NCI-H345 (cell line): Measurements from ENCODE around the gene CABLES2.

Experiments used
- DNase-seq: peaks from one replicate; lab custom pipeline; 2025; lab: John Stamatoyannopoulos, UW

CABLES2 gene

DNA sequence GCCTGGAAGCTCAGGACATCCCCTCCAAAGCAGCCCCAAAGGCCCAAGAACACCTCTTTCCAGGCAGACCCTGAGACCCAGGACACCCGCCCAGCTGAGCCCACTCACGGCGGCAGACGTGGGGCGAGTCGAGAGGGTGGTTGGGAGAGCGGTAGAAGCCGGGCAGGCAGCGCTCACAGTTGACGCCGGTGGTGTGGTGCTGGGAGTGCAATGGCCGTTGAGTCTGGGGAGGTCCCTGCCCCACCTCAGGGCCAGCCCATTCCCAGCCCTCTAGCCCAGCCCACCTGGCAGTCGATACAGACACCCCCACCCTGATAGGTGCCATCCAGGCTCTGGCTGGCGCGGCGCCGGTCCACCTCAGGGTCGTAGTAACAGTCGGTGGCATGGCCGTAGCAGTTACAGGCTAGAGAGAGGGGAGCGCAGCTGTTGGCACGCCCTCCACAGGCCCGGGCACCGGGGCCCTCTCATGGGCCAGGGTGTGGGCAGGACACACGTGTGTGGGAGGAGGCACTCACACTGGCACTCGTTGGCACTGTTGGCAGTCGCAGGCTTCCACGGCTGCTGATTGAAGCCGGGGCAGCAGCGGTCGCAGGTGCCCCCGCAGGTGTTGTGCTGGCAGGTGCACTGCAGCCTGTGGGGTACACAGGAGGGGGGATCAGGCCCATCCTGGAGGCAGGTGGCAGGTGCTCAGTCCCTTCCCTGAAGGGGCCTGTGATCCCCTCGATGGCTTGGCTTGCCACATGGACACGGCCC is 60.5 kb downstream of the CABLES2 start:
- DNase-seq: peak; percentile 74

DNA sequence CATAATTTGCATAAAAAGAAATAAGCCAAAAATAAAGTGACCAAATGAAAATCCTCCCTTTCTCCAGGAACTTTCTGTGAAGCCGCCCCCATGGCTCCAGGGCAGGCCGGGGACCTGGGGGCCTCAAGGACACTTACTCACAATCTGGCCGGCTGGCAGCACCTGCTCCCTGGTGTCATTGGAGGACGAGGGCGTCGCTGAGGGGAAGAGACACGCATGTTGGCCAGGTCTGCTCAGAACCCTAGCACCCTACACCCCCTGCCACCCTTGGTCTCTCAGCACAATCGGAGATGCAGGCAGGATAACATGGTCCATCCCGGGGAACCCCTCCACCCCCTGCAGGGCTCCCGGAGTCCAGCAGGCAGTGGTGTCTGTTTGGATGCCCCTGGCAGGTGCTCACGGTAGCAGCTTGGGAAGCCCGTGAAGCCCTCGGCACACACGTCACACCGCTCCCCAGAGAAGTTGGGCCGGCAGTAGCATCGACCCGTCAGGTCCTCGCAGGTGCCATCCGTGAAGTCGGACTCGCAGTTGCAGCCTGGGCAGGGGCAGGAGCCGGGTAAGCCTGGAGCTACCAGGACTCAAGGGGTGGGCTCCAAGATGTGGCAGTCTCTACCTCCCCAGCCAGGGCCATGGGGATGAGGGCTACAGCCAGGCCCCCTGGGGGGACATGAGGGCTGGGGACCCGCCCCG is 61.3 kb downstream of the CABLES2 start:
- no peak for DNase-seq

DNA sequence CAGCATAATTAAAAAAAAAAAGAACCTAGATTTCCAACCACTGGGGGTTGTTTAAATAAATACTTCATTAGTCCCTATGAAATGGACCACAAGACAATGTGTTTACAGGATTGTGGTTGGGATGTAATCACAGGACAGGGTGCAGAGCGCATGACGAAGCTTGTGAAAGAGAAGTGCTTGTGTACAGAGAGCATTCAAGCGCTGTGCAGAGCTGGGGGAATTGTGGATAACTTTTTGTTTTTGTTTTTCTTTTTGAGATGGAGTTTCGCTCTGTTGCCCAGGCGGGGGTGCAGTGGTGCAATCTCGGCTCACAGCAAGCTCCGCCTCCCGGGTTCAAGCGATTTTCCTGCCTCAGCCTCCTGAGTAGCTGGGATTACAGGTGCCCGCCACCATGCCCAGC is 62.3 kb downstream of the CABLES2 start:
- DNase-seq: no peak

DNA sequence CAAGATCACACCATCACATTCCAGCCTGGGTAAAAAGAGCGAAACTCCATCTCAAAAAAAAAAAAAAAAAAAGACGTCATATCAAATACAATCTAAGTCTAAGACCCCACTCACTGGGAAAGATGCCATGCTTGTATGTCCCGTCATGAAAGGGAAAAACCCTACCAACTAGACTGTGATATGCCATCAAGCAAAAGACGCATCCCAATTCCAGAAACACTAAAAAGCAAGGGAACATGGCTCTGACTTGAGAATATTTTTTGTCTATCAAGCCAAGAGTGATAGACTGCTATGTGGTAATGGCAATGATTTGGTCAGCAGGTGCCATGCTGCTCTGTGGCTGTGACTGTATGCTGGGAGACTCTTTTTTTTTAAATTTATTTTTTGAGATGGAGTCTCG is 63.0 kb downstream of the CABLES2 start:
- DNase-seq: no peak

DNA sequence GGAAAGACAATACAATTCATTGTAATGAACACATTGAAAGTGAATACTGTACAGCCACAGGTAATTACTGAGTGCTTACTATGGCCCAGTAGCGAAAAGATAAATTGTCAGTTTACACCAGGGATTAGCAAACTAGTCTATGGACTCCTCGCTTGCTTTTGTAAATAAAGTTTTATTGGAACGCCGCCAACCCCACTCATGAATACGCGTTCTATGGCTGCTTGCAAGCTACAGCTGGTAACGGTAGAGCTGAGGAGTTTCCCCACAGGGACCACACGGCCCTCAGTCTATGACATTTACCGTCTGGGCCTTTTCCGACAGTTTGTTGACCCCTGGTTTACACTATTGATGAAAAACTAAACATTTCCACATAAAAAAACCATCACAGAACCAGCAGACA is 64.2 kb downstream of the CABLES2 start:
- peak; percentile 95 for DNase-seq

DNA sequence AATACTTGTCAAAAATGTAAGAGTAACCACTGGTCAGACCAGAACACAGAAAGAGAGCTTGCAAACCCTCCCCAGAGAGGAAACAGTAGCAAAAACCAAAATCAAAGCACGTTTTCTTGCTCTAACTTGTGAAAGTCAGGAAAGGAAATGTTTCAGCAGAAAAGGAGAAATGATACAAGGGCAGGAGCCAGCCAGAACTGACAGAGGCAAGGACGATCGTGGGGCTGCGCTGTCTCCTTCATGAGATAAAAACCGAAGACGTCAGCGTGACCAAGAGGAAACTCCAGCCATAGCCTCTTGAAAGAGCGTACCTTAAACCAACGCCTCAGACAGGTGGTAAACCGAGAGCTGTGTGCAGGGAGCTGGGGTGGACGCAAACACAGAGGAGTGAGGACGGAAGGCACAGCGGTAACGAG is 67.4 kb downstream of the CABLES2 start:
- DNase-seq: no peak
